ENCODE results near the gene MYRIP. TPM values are rescaled to one million over a fixed set of nuclear protein-coding genes. Genes with fewer than 3 reads are reported as not detected.

MYRIP gene
- total and polyA plus RNA-seq, 10 of the 15 experiments (the other 5 are each of a cell fraction or from before 2014, with no cell fraction given) = 0.03 to 0.08 (median 0.04) TPM; not detected in 6

DNA sequence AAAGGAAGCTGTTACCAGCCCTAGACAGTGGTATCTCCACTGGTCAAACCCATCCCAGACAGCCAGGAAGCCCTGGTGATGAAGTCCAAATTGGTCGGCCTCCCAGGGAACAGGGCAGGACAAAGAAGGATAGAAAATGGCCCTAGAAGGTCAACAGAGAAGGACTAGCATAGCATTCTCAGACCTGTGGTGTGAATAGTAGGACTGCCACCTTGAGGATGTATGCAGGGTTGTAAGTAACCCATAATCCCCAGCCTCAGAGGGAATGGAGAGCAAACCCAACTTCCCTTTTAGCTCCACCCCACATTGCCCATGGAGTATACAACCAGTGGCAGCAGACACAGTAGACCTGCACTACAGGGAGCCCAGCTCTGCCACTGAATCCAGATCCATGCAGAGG is 431.5 kb downstream of the MYRIP start:
- H4K20me1 ChIP-seq (ENCODE audit: control insufficient read depth, insufficient read depth) = no peaks in the 10 kb centered on the region
- BruUV-seq (replicated peaks) = no TSS peak
- no peaks in the 10 kb centered on the region for H3K4me1 ChIP-seq (ENCODE audit: control insufficient read depth, insufficient read depth, low read length)
- FAIRE-seq = no peak
- intact Hi-C loops (cut with micrococcal nuclease; ENCODE audit: unreplicated experiment) = no loop called here
- H3K27me3 ChIP-seq (replicated peaks in 1 of 2; ENCODE audit: control insufficient read depth in 2 of 2, insufficient read depth in 2 of 2, low read length in 1 of 2) = no peaks in the 10 kb centered on the region
- H3K9ac ChIP-seq (ENCODE audit: control insufficient read depth, insufficient read depth, low read length) = no peak overlapping the region
- ChIA-PET CTCF (interaction anchor here (1.0 to 1.3 kb wide), 3 partner anchors 49 to 535 kb away, joined by 3 to 4 read pairs (median 3); no protein-coding TSS in a partner anchor), SMC1A (ENCODE audit: uncharacterized antibody, unreplicated experiment) (interaction anchor here (0.8 to 1.5 kb wide), 2 partner anchors 50 to 66 kb away, joined by 3 to 4 read pairs; no protein-coding TSS in a partner anchor), POLR2A (no interaction called here), RAD21 (ENCODE audit: unreplicated experiment) (interaction anchor here (1.0 kb wide), 1 partner anchor 49 kb away, joined by 5 read pairs; no protein-coding TSS in a partner anchor)
- ATAC-seq = peak; percentile 36; the same call in 1 of the 3 replicates
- H3K9me3 ChIP-seq (replicated peaks; ENCODE audit: control insufficient read depth, insufficient read depth, low read length) = no peaks in the 10 kb centered on the region
- H3K4me2 ChIP-seq (ENCODE audit: control insufficient read depth, insufficient read depth) = no peak overlapping the region
- H3K4me3 ChIP-seq = no peak overlapping the region
- DNase-seq (ENCODE audit: low read depth, low spot score) = no peak
- no peak overlapping the region for H3K27ac ChIP-seq (ENCODE audit: control insufficient read depth, insufficient read depth)
- no peaks in the 10 kb centered on the region for H3K79me2 ChIP-seq (ENCODE audit: control insufficient read depth, insufficient read depth, low read length)
- H2AFZ ChIP-seq (ENCODE audit: control insufficient read depth, low read depth, low read length) = no peak overlapping the region
- in situ Hi-C loops (cut with MboI) = no loop called here
- 95% methylated on average over 1 of the region's 1 CpG for WGBS (ENCODE audit: insufficient coverage, insufficient replicate concordance, low lambda C conversion rate, missing lambda C conversion rate)
- TF ChIP-seq RAD21 (IDR thresholded peaks at IDR 0.05; ENCODE audit: insufficient read depth, low read depth, low read length) = peak; percentile 9; the same call in 1 of the 2 replicates
- no peak for TF ChIP-seq SUPT20H (IDR thresholded peaks at IDR 0.05; ENCODE audit: borderline replicate concordance, control insufficient read depth, low read depth, low read length)
- TF ChIP-seq, protein P1, sequence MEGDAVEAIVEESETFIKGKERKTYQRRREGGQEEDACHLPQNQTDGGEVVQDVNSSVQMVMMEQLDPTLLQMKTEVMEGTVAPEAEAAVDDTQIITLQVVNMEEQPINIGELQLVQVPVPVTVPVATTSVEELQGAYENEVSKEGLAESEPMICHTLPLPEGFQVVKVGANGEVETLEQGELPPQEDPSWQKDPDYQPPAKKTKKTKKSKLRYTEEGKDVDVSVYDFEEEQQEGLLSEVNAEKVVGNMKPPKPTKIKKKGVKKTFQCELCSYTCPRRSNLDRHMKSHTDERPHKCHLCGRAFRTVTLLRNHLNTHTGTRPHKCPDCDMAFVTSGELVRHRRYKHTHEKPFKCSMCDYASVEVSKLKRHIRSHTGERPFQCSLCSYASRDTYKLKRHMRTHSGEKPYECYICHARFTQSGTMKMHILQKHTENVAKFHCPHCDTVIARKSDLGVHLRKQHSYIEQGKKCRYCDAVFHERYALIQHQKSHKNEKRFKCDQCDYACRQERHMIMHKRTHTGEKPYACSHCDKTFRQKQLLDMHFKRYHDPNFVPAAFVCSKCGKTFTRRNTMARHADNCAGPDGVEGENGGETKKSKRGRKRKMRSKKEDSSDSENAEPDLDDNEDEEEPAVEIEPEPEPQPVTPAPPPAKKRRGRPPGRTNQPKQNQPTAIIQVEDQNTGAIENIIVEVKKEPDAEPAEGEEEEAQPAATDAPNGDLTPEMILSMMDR (IDR thresholded peaks at IDR 0.05 in 2 of 3, conservative IDR thresholded peaks at IDR 0.05 in 1 of 3; ENCODE audit: control insufficient read depth in 2 of 3, extremely low read depth in 1 of 3, insufficient read depth in 1 of 3, low read depth in 3 of 3, low read length in 3 of 3) = peak in 1 of 3 experiments; percentile 7; a peak in 1 of 6 replicates
- TF ChIP-seq CUX1 (IDR thresholded peaks at IDR 0.05; ENCODE audit: insufficient replicate concordance, low read depth, low read length) = no peak
- no peaks in the 10 kb centered on the region for H3K36me3 ChIP-seq (ENCODE audit: control insufficient read depth in 2 of 2, insufficient read depth in 2 of 2, low read length in 1 of 2)

All from GM12878 (cell line).